Measurements from ENCODE around the gene FAM47E.

FAM47E gene

DNA sequence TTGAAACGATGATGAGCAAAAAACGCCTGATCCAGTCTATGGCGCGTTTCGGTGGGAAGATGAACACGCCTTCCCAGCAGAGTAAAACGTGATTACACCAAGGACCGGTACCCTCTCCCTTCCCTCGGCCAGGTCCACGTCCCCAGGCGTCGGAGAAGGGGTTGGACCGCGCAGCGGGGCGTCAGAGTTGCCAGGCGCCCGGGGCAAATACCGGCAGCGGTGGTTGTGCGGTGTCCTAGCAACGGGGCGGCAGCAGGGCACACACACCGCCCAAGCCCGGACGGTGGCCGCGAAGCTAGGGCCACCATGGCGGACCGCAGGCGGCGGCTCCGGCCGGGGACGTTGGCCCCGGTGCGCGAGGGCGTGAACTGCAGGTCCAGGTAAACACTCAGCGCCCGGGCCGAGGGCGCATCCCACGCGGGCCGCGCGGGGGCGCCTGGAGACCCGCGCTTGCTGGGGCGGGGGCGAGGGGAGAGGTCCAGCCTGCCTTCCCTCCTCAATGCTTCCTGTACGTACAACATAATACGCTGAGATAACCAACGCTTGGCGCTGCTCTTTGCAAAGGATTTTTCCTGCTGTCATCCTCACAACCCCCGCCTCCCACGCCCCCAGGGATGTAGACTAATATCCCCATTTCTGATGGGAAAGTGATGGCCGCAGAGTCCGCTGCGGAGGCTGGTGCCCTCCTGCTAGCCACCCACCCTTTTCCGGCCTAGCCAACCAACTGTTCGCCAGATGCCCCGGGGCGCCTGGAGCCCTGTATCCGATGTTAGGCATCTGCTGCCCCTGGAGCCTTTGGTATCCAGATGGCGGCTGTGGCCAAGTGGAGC lies at the start of gene FAM47E:
TSS of gene FAM47E (plus strand) at position 281 of the 830 bp plus-strand sequence. CDS start at position 307, 26 bp downstream.
- peak; percentile 22 for DNase-seq

DNA sequence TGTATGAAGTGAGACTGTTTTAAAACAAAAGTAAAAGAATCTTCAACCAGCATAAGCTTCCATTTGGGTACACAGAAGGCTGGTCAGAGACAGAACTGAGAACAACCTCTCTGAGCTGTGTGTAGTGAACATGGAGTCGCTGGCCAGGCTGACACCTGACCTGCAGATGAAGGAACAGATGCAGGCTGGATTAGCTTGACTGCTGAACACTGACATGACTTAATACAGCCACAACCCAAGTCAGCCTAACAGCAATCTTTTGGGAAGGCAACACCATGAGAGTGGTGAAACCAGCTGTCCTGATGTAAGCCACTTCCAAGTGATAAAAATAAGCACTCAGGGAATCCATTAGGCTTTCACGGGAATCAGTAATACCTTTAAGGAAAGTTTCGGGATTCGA lies 48.0 kb upstream of the FAM47E start:
- DNase-seq, result no peak

GRCh38 chr4:76204936-76205335 lies 46.6 kb upstream of the FAM47E start:
- no peak for DNase-seq

- DNase-seq, result no peak
Measured at GRCh38 chr4:76205476-76205875, 46.0 kb upstream of the FAM47E start.

GRCh38 chr4:76206222-76206942 lies 45.1 kb upstream of the FAM47E start:
- DNase-seq, result no peak

DNA sequence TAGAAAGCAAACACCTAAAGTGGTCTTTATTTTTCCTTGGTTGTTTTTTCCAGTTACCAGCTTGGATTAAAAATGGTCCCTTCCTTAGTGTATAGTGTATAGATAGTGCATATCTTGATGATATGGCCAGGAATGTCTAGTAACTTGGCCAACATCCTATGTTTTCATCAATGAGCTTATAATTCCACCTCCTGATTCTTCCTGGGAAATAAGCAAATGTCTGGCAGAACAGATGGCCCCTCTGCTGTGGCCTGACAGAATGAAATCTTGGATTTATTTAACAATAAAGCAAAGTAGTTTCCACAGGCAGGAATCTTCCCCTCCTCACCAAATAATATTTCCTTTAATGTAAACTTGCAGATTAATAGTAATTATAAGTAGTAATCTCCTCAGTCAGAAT lies 44.0 kb upstream of the FAM47E start:
- DNase-seq, result no peak

- no peak for DNase-seq
Measured at GRCh38 chr4:76208005-76208765, 43.3 kb upstream of the FAM47E start.

DNA sequence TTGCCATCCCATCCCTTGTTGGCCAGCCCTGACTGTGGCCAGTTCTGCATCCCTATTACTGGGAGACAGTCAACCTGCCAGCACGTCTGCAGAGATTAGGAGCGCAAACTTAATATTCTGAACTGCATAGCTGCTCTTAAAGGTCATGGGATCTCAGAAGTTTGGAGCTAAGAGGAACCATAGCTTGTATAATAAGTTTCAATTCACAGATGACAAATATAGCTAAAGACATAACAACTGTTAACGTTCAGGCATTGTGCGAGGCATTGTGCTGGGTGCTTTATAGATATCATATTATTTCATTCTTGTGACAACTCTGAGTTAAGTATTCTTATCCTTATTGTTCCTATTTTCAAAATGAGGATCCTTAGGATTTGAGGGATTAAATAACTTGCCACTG lies 41.6 kb upstream of the FAM47E start:
- DNase-seq, result no peak

GRCh38 chr4:76210452-76210851 lies 41.1 kb upstream of the FAM47E start:
- DNase-seq, result no peak

DNA sequence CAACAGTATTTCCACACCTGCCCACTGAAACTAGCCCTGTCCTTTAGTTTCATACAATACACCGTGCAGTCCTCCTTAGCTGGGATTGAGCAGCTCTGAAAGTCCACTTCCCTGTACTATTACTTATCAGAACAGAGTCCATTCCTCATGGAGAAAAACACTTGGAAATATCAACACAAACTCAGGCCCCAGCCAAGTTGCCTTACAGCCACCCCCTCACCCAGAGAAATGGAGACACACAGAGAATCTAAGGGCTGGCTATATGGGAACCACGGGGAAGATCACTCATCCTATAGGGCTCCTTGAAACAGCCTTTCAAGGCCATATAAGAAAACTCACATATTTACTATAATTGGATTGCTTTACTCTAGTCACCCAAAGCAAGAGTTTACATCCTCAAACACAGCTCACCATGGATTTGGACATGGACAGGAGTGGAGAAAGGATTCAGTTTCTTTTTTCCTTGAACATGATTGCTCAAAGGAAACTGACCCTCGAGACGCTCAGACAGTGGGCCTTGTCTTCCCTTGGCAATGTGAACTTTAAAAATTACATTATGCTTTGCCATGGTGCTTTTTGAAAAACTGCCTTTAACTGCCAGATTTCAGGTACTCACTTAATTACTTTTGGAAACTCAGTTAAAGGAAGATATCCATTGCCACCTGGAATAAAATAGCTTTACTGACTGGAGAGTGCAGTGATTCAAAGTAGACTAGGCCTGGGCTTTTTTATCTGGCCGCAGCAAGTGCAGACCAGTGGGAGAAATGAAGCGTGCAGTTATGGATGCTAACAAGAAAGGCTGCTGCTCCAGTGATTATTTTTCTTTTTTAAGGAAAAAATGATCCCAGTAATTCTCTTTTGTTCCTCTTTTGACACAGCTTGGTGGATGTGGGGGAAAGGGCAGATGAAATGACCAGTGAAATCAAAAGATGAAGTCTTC lies 39.5 kb upstream of the FAM47E start:
- DNase-seq, result no peak

DNA sequence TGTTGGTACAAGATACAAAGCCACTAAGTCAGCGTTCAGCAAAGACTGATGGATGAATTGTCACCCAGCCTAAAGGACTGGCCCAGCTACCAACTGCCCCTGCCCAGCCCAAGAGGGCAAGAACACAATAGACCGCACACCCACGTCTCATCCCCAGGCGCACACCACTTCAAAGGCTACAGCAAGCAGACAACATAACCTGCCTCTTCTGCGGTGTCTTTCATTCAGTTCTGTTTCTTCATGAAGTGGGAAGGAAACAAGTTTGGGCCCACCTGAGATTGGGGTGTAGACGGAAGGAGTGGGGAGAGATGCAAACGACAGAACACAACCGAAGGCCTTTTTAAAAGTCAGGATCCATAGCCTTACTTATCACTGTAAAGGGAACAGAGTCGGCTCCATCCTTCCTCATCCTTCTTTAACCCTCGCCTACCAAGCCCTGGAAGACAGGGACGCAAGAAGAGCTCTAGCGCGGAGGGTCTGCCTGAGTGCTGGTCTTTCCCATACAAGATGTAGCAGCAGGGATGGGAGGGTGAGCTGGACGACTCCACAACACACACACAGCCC lies 38.6 kb upstream of the FAM47E start:
- DNase-seq, result peak; percentile 38

GRCh38 chr4:76213415-76214176 lies 37.9 kb upstream of the FAM47E start, which contains the start of gene SCARB2:
Gene SCARB2, minus strand, starts transcription at chr4:76213824. Its CDS starts 281 bp downstream, at chr4:76213543.
- peak; percentile 63 for DNase-seq

DNA sequence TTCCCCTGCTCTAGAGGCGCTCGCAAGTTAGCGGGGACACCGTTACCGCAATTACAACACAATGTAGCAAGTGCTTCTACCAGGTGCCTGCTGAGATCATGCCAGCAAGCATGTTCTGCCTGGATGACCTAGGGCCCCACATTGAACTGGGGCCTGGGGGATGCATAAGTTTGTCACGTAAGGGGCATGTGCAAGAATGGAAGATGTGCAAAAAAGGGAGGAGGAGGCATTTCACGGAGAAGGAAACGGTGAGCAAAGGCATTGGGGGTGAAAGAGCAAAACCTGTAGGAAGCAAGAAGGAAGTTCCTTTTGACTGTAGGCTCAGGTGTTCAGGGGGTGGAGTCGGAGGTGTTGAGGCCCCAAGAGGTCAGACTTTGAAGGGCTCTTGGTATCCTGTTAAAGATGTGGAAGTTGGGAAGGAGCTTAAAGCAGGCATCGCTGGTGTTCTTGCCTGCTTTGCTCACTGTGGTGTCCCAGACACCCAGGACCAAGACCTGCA lies 37.3 kb upstream of the FAM47E start:
- DNase-seq, result no peak

DNA sequence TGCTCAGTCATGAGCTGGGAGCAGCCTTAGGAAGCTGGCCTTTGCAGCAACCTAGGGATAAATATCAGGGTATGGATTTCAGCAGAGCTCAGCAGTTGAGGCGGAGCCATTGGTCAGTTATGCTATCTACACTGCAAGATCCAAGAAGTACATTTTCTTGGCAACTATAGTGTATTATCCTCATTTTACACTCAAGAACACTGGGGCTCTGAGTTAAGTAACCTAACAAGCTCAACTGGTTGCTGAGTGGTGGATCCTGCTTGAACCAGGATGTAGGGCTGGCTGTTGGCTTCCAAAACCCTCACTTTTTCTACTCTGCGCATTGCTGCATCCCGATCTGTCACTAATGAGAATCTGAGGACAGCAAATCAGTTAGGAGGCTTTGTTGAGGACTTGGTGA lies 36.4 kb upstream of the FAM47E start:
- no peak for DNase-seq

GRCh38 chr4:76216524-76216923 lies 35.0 kb upstream of the FAM47E start:
- DNase-seq, result no peak

GRCh38 chr4:76216975-76217814 lies 34.3 kb upstream of the FAM47E start:
- DNase-seq, result no peak

DNA sequence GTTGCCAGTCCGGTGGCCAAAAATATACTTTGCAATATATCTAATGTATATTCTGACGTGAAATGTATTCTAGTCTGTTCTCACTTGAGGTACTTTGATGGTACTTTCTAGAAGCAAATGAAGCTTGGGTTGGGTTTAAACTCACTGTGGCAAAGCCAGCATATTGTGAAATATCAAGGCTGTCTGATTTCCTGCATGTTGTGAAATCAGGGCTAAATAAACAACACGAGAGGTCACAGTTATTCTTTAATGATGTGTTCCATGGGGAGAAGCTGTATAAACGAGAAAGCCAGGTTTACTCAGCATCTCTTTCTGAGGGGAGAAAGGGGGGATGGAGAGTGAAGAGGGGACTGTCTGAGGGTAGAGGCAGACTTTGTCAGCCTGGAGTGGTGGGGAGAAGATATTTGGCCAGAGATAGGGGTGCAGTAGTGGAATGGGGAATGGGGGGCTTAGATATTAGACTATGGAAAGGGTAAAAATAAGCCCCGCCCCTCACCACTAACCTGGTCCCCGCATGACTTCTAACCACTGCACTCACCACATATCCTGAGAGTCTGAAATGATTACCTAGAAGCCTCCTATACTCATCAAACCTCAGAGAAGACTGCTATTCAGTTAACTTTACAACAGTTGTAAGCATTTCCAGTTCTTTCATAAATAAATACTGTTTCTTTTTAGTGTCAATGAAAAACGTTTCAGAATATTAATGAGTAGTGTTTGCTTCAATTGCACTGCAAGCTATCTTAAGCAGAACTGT lies 32.0 kb upstream of the FAM47E start:
- DNase-seq, result no peak

DNA sequence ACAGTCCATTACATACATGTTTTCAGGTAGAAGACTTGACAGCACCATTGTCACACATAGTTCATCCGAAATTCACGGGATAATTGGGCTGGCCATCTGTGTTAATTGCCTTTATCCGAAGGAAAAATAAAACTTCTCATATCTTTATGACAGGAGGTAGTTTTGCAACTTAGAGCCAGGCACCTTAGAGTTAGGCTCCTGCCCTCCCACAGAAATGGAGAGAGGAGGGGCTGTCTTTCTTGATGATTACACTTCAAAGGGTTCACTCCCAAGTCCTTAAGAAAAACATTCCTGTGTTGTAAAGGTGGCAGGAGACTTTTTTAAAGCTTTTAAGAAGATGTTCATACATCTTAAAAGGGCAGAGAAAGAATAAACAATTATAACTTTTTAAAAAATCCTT lies 27.4 kb upstream of the FAM47E start:
- no peak for DNase-seq

- DNase-seq, result no peak
Measured at GRCh38 chr4:76226418-76226817, 25.1 kb upstream of the FAM47E start.

All from stimulated activated CD4-positive, alpha-beta T cell treated with anti-CD3 and anti-CD28 coated beads, Interleukin-4, amount 100 ng/mL, for 24 hours (primary cell).